AG04449 (cell line): ENCODE results near the gene MITF.

Experiments used
- CTCF ChIA-PET: fragments of 350-600 bp; formaldehyde crosslinking; extraction: SDS; loops from one replicate; lab custom pipeline; 2021; ENCODE audit warnings: antibody characterized with exemption; lab: Yijun Ruan, JAX
- POLR2A ChIA-PET: fragments of 400-600, 350-600 bp; formaldehyde crosslinking; extraction: SDS; loops from one replicate; lab custom pipeline; 2020; ENCODE audit warnings: antibody characterized with exemption, inconsistent platforms; lab: Yijun Ruan, JAX
- DNase-seq: peaks from one replicate; pipeline ENCODE4 v3.0.0-alpha.2; 2010; ENCODE audit warnings: low read depth, low spot score
- H3K4me3 ChIP-seq: 2 replicates; pipeline ENCODE4 v1.5.1; 2011; ENCODE audit warnings: low read depth, mild to moderate bottlenecking, control low read depth, low read length
- TF ChIP-seq, protein P1 (sequence below): IDR thresholded peaks from one replicate; pipeline ENCODE4 v1.5.1; 2011; ENCODE audit warnings: mild to moderate bottlenecking, moderate library complexity, low read length, control low read depth, inconsistent platforms; ENCODE audit not compliant: insufficient read depth; ENCODE audit errors: missing control alignments

MITF gene

GRCh38 chr3:69932501-69932900 is 193.2 kb downstream of the MITF start:
- ChIA-PET POLR2A (no interaction called here), CTCF (no interaction called here)
- DNase-seq = no peak
- H3K4me3 ChIP-seq = no peak overlapping the region
- TF ChIP-seq, protein P1, sequence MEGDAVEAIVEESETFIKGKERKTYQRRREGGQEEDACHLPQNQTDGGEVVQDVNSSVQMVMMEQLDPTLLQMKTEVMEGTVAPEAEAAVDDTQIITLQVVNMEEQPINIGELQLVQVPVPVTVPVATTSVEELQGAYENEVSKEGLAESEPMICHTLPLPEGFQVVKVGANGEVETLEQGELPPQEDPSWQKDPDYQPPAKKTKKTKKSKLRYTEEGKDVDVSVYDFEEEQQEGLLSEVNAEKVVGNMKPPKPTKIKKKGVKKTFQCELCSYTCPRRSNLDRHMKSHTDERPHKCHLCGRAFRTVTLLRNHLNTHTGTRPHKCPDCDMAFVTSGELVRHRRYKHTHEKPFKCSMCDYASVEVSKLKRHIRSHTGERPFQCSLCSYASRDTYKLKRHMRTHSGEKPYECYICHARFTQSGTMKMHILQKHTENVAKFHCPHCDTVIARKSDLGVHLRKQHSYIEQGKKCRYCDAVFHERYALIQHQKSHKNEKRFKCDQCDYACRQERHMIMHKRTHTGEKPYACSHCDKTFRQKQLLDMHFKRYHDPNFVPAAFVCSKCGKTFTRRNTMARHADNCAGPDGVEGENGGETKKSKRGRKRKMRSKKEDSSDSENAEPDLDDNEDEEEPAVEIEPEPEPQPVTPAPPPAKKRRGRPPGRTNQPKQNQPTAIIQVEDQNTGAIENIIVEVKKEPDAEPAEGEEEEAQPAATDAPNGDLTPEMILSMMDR = no peak

GRCh38 chr3:69934398-69934797 is 195.1 kb downstream of the MITF start:
- ChIA-PET CTCF (no interaction called here), POLR2A (no interaction called here)
- DNase-seq = no peak
- no peak overlapping the region for H3K4me3 ChIP-seq
- TF ChIP-seq, protein P1 = no peak

GRCh38 chr3:69936266-69936665 is 197.0 kb downstream of the MITF start:
- TF ChIP-seq, protein P1 = no peak
- DNase-seq = no peak
- H3K4me3 ChIP-seq = no peak overlapping the region
- ChIA-PET CTCF (interaction anchor here (1.0 kb wide), 1 partner anchor 11 kb away, joined by 3 read pairs; no protein-coding TSS in a partner anchor), POLR2A (no interaction called here)

DNA sequence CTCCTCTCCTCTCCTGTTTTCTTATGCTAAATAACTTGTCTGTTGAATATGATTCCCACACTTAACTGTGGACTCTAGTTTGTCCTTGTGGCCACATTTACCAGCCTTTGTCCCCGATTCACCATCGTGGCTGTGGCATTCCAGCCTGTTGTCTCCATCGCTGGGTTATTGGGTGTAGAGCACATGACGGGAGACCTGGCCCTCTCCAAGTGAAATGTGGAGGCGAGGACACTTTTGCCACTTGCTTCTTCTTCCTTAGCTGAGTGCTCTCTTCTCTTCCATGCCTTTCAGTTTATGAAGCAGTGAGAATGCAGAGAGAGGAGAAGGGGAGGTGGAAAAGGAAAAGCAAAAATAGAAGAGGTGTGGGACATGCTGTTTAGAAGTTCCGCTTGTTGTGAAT is 198.8 kb downstream of the MITF start:
- TF ChIP-seq, protein P1 = no peak
- ChIA-PET CTCF (interaction anchor here (0.6 to 1.3 kb wide), 2 partner anchors 10 to 137 kb away, joined by 3 to 4 read pairs; no protein-coding TSS in a partner anchor), POLR2A (no interaction called here)
- no peak overlapping the region for H3K4me3 ChIP-seq
- no peak for DNase-seq

DNA sequence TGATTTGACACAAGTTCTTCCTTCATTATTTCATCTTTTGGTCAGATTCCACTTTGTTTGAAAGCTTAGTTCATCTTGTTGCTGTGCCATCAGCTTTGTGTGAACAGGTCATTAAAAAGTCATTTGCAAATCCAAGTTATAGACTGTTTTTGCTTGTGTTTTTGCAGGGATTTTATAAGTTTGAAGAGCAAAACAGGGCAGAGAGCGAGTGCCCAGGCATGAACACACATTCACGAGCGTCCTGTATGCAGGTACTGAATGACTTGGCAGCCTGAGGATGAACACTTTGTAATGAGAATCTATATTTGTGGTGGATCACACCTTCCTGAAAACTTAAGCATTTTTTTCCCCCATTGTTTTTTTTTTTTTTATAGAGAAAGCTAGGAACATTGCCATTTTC is 199.7 kb downstream of the MITF start:
- CTCF ChIA-PET = interaction anchor here (1.3 kb wide), 1 partner anchor 9 kb away, joined by 3 read pairs; no protein-coding TSS in a partner anchor

DNA sequence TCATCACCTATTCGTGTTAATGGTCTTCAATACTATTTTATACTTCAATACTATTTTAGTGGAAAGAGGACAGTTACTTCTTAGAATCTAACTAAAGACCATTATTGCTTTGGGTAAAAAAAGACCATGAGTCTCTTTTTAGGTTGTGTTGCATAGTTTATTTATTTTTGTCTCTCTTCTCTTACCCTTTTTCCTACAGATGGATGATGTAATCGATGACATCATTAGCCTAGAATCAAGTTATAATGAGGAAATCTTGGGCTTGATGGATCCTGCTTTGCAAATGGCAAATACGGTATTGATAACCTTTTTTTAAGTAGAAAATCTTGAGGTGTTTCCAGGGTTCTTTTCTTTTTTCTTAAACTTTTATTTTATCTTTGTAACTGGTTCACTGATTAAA is 201.8 kb downstream of the MITF start:
- DNase-seq = no peak
- H3K4me3 ChIP-seq = no peak overlapping the region
- POLR2A ChIA-PET = no interaction called here
- CTCF ChIA-PET = no interaction called here
- TF ChIP-seq, protein P1 = no peak

More for the DNA sequence above, 199.7 kb downstream of the MITF start:
- DNase-seq = no peak
- POLR2A ChIA-PET = no interaction called here
- TF ChIP-seq, protein P1 = no peak
- H3K4me3 ChIP-seq = no peak overlapping the region
